Stimulated activated CD4-positive, alpha-beta T cell treated with anti-CD3 and anti-CD28 coated beads, Interleukin-12 subunit alpha, Interleukin-12 subunit beta, amount 100 ng/mL, for 24 hours (primary cell): ENCODE measurements around the gene KITLG.
"Not testable (repeated sequence)": the region's sequence is repeated elsewhere in the genome, so short reads cannot be mapped to it uniquely, and the experiment has no call there.

Experiments used
- DNase-seq, 2 experiments: peaks; one replicate each; pipeline ENCODE4 v3.0.0-alpha.2; 2020; ENCODE audit warnings: low read depth in 2 of 2

Gene KITLG

DNA sequence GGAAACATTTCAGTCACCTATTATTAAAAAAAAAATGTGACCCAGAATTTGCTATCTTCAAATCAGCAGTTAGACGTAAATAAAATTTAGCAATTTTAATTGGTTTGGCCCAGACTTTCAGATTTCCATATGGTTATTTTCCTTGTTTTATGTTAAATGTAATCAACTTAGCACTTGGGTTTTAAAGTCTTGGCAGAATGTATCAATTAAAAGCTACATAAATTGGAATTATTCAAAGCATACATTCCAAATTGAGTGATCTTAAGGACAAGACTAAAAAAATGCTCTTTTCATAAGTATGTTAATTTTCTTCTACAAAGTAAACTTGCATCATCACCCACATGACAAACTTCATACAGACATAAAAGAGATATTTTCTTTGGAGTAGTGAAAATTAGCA, 3.4 kb downstream of the KITLG start:
- no peak for DNase-seq

DNA sequence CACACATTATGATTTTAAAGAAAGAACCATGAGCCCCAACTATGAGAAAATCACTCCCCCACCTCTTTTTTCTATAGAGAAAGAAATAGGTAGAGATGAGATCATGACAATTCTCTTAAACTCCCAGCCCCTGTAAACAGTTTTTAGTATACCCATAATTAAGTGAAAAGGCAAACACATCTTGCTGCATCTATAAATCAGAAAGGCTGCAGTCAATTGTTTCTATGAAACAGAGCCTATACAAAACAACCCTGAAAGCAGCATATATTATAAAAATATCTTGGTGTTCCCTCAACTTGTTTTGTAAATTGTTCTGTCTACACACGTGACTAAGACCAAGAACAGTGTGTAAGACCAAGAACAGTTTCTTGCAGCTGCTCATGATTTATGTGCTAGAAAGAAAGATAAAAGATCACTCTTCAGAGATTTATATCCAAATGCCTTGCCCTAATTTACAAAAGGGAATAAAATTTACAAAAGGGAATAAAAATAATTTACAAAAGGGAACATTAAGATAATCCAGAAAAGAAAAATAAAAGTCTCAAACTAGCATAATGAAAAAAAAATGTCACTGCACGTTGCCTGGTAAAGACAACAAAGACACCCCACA, 4.8 kb downstream of the KITLG start:
- DNase-seq: no peak

DNA sequence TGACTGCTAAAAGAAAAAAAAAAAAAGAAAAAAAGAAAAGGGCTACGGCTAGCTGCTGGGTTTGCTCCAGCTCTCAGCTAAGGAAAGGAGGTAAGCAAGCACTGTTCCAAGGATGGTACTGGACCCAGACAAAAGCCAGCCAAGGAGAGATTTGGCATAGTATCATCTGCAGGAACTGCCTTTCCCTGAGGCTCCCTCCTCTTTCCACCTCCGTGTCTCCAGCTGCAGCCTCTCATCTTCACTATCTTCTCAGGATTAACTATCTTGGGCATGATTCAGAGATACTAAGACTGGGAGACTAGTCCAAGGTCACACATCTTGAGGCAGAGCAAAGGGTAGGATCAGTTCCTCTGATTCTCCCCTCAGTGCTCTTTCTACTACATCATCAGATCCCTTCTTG, 6.0 kb downstream of the KITLG start:
- DNase-seq: no peak

DNA sequence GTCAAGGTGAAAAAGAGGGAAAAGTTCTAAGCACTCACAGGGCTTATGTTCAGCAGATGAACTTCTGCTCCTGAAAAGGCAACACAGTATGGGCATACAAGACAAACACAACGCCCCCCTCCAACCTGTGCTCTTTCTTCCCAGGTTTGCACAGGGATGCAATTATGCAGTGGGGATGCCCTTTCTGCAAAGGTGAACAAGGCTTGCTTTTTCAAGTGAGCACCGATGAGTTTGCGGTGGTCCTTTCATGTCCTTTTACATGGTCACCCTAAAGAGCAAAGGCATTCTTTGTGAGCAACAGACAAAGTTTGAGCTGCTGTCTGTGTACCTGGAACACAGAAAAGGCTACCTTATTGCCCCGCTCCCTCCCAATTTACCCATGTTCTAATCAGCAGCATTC, 6.7 kb downstream of the KITLG start:
- no peak for DNase-seq

DNA sequence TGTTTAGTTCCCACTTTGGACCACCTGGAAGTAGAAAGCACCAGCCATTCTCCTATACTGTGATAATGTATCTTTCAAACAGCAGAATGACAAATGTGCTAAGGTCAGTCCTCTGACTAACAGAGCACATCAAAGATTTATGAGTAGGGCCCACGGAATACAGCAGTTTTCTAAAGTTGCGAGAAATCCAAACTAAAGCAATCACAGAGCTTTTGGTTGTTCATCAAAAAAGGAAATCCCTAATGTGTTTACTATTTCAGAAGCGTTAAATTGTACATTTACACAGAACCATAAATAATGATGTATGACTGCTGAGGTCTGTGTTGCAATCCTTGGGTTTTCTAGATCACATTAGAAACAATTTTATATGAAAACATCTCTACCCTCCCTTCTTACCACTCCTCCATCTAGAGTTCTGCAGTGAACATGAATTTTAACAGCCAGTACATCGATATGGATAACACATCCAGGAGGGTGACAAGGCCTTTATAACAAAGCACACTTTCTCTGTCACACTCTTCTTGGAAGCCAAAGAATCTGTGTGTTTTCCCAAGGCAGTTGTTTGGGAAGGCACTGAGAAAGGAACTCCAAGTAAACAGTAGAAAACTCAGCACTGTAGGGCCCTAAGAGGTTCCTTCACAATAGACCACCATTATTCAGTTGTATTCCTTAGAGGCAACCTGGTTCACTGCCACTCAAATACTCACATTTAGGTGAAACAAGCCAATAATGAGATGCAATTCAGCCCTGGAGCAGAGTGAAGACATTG, 7.3 kb downstream of the KITLG start:
- DNase-seq: no peak

DNA sequence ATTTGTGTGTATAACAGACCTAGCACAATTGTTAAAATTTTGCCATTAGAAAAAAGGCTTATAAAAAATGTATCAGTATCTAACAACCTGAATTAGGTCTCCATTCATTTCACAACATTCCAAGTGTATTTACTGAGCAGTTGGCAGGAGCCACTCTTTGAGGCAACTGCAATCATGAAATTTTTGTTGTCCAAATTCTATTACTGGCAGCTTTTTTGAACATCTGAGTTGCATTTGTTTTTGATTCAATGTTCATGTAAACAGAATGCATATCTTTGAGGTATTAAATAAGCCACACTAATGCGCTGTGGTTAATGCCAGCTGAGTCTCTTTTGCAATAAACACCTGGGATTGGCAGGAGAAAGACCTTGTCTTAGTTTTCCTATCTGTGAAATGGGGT, 8.7 kb downstream of the KITLG start:
- no peak for DNase-seq

DNA sequence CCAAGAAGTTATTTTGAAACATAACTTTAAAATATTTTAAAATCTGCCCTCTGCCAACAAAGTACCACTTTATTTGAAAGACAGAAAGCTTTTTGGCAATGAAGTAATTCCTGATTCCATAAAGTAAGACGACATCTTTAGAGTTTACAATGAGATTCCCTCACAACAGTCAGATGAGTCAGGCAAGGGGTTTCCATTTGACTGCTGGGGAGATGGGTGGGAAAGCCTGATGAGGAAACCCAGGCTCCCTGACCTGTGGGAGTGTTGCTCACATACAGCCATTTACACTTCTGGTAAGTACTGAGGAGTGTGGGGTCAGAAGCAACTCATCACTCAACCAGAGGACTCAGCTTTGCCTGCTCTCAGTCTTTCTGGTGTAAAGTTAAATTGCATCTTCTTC, 10.2 kb downstream of the KITLG start:
- no peak for DNase-seq

DNA sequence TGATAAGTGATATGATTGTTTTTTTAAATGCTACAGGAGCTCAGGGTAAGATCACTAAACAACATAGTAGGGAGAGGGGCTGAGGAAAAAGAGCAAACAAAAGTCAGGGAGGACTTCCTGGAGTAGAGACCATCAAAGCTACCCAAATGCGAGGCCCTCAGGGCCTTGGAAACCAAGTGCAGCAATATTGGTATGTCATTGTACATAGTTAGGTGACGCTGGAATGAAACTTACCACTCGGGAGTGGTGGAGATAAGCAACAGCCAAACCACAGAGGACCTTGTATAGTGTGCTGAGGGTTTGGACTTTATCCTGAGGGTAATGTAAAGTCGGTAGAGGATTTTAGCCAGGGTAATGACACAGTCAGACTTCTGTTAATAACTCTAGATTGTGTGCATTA, 13.8 kb downstream of the KITLG start:
- no peak for DNase-seq

DNA sequence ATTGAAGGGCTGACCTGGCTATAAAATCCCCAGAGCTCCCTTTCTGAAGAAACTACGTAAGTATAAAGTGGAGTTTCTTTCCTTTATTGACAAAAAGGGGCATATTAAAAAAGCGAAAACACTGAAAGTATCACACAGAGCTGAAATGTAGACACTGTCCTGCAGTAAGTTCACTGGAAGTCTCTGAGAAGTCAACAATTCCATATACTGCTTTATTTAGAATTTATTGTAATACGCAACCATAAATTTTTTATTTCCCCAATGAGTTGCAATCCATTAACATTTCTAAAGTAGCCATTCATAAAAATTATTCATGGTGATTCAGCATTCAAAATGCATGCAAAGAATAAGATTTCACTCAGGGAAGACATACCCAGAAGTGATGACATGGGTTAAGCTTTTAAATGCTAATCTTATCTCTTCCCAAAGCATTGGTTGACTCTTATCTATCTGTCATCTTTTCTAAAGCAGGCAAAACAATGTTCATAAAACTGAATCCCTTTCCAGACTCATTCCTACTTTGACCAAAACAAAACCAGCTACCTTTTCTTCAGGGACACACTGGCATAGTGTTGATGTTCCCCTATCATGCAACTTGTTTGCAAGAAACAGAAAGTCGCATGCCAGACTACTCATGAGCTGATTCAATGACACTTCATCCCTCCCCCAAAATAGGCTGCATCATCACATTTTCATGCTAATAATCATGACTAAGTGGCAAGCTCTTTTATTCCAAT, 17.3 kb downstream of the KITLG start:
- no peak for DNase-seq

DNA sequence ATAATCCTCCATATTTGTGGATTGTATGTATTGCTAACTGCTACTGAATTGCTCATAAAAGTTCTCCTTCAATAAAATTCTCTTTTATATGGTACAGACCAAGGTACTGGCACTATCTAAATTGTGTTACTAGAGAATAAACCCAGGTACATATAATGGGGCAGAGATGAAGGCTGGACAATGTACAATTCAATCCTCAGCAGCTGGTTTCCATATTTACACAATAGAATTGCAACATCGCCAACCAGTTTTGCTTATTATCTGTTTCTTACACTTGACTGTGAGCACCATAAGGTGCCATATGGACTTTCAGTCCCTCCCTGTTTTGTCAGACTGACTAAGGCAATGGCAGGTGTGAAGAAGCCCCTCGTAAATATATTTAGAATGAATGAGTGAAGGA, 18.1 kb downstream of the KITLG start:
- DNase-seq: no peak

DNA sequence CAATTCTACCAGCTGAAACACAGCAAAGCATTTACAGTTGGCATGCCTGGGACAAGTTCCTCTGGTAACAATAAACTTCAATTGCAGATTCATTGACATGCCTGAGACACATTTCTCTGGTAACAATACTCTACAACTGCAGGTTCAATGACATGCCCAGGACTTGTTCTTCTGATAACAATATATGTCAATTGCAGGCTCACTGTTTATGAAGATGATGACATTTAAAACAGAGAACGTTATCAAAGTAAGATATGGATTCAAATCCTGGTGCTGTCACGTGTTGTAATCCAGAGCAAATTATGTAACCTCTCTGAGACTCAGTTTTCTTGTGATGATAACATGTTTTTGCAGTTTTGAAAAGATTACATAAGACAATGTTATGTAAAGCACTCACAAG, 20.5 kb downstream of the KITLG start:
- DNase-seq: no peak

DNA sequence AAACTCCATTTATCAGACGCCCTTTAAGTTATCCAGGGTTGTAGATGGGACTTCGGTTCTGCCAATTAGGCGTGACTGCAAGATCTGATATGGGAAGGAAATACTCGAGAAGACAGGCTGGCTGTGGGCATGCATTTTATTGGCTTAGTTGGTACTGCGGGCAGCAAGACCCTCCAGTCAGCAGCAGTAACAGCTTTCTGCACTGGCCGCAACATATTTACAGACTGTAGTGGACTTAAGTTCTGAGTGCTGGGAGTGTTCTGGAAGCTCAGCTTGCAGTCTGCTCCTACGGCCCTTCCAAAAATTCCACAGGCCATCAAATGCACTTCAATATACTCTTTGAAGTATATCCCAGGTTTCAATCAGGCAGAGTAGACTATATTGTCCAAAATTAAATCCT, 21.1 kb downstream of the KITLG start:
- DNase-seq: no peak

DNA sequence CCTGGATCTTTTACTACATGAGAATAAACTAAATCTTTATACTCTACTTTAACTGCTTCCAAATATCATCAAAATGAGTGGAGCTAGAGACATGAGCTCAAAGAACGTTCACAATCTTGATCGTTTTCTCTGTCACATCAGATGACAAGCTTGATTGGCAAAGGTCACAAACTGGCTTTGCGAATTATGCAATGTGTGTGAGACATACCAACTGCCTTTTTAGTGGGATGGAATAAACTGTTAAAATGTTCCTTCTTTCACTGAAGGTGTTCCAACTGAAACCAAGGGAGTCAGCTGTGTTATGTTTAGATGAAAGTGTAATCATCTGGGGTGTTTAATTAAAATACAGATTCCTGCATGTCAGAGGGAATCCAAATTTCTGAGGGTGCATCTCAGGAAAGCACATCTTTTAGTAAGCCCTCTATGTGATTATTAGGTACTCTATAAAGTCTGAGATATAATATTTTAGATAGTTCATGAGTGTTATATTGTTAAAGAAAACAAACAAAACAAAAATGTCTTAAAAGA, 21.9 kb downstream of the KITLG start:
- DNase-seq: no peak

DNA sequence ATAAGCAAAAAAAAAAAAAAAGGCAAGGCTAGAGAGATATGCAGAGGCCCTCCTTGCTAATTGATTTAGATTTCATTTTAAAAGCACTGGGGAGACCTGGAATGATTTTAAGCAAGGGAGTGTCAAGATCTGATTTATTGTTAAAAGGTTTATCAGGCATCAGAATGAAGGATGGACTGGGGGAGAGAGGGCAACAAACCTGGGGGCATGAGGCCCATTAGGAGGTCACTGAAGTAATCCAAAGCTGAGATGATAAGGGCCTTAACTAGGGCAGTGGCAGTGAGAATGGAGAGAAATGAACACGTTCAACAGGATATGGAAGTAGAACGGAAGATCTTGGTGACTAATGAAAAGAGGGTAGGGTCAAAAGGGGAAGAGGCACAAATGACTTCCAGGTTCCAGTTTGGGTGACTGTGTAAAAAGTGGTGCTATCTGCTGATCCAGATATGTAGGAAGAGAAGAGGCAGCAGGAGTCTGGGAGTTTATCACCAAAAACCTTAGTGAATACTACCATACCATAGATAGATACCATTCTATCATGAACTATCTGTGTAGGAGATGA, 24.0 kb downstream of the KITLG start:
- no peak for DNase-seq

DNA sequence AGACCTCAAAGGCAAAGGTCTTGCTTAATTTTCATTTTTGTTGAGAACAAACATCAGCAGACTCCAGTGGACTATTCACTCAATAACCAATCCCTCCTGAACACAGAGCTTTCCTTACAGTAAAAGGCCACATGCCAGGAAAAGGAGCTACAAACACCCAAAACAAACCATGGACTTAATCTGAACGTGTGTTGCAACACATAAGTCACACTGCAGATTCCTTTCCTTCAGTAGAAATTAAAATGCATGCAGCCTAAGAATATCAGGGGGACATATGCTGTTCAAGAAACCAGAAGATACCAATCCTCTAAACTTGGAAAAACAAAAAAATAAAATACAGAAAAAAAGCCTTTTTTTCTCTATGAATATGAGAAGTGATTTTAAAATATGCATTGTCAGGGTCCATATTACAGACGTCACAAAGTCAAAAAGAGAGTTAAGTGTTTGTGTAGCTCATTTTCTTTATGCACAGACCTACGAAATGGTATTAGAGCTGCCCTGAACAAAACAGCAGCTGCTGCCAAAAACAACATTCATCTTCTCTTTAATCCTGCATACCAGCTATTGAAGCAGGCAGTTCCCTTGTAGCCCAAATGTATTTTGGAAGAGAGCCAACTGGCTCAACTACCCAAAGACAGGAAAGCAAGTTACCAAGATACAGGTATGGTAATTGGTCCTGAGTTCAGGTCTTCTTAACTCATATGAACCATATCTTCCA, 26.2 kb downstream of the KITLG start:
- DNase-seq: no peak

DNA sequence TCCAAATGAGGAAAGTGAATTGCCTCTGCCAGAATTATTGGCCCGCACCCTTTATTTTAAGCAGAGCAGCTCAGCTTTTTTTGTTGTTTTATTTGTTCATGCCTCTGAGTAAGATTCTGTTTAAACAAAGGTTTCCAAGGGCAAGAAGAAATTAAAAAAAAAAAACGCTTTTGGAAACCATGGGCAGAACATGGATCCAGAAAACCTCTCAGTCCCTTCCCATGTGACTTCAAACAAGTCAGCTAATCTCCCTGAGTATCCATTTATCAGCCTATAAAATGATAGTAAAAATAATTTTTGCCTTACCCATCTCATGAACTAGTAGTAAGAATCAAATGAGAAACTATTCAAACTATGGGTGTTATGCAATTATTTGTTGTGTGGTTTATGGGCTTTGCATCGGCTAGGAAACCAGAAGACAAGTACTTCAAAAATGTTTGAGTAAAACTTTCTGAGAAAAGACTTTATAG, 27.6 kb downstream of the KITLG start:
- no peak for DNase-seq

DNA sequence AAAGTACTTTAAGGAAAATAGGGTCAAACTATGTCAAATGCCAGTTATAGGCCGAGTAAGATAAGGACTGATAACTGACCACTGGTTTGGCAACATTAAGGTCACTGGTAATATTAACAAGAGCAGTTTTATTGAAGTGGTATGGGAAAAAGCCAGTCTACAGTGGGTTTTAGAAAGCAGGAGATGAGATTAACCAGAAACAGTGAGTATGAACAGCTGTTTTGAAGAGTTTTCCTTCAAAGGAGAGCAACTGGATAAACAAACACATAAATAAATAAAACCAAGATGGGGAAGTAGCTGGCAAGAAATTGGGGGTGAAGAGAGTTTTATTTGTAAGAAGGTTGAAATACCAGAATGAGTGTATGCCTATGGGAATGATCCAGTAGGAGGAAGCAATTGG, 30.3 kb downstream of the KITLG start:
- DNase-seq: no peak

DNA sequence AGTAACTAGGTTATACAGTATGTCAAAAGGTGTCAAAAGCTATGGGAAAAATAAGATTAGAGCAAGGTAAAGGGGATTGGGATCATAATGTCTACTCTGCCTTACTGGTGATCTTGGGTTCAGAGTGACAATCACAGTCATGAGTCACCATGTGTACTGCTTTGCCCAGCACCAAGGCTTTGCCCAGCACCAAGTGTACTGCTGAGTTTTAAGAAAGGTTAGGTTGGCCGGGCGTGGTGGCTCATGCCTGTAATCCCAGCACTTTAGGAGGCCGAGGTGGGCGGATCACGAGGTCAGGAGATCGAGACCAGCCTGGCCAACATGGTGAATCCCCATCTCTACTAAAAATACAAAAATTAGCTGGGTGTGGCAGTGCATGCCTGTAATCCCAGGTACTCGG, 32.3 kb downstream of the KITLG start:
- DNase-seq: not testable (repeated sequence)

DNA sequence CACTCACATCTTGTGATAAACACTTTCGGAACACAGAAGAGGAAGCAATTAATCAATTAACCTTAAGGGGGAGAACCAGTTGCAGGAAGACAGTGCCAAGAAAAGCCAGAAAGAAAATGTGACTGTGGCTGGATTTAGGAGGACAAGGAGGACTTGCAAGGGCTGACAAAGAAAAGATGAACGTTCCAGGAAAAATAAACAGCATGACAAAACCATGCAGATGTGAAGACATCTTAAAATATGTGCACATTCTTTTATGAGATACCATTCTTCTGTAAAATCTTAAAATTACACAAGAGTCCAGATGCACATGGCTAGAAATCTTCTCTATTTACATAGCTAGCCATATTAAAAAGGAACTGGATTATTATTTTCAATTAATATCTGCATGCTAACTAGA, 33.4 kb downstream of the KITLG start:
- DNase-seq: no peak

DNA sequence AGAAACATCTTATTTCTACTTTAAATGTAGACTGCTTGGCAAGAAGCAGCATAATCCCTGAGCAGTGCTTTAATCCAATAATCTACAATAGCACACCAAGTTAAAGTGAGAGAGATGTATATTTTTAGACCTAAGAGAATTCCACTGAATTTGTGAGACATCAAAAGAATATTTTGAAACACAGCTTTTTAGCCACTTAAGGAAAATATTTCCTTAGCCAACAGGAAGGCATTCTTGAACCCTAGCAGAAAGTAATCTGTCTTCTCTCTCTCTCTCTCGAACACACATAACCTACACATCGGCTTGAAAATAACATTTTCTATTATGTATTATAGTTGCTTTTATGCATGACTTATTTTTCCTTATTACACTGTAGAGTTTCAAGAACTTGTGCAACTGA, 34.0 kb downstream of the KITLG start:
- no peak for DNase-seq
